GOT3 (cell line): Measurements from ENCODE around the gene ZNF280B.
"Not testable (repeated sequence)": the region's sequence is repeated elsewhere in the genome, so short reads cannot be mapped to it uniquely, and the experiment has no call there.

Source experiments
- DNase-seq: peaks from one replicate; lab custom pipeline; 2025; ENCODE audit warnings: mixed read lengths; lab: John Stamatoyannopoulos, UW

ZNF280B gene

GRCh38 chr22:22535662-22536061 is 27.1 kb upstream of the ZNF280B start:
- no peak for DNase-seq

- no peak for DNase-seq
Observed at GRCh38 chr22:22534604-22535415, 26.3 kb upstream of the ZNF280B start.

- DNase-seq = no peak
Observed at GRCh38 chr22:22533863-22534262, 25.3 kb upstream of the ZNF280B start.

- no peak for DNase-seq
Observed at GRCh38 chr22:22533417-22533816, 24.9 kb upstream of the ZNF280B start.

GRCh38 chr22:22532547-22533071 is 24.1 kb upstream of the ZNF280B start:
- not testable (repeated sequence) for DNase-seq

GRCh38 chr22:22531770-22532546 is 23.4 kb upstream of the ZNF280B start:
- DNase-seq = no peak

GRCh38 chr22:22528780-22529179 is 20.2 kb upstream of the ZNF280B start:
- no peak for DNase-seq

GRCh38 chr22:22527312-22527711 is 18.8 kb upstream of the ZNF280B start:
- DNase-seq = no peak

GRCh38 chr22:22526125-22526912 is 17.8 kb upstream of the ZNF280B start:
- no peak for DNase-seq

GRCh38 chr22:22523494-22523893 is 15.0 kb upstream of the ZNF280B start:
- DNase-seq = no peak

GRCh38 chr22:22521631-22522030 is 13.1 kb upstream of the ZNF280B start:
- DNase-seq = no peak

- no peak for DNase-seq
Observed at GRCh38 chr22:22520667-22521602, 12.4 kb upstream of the ZNF280B start.

GRCh38 chr22:22520020-22520656 is 11.6 kb upstream of the ZNF280B start, which contains the start of gene ZNF280A:
TSS of gene ZNF280A (minus strand) at chr22:22520270. CDS start at chr22:22515630, 4,640 bp downstream.
- DNase-seq = peak; percentile 7

- no peak for DNase-seq
Observed at GRCh38 chr22:22519591-22519990, 11.0 kb upstream of the ZNF280B start.

GRCh38 chr22:22516992-22517391 is 8.4 kb upstream of the ZNF280B start:
- DNase-seq = no peak

- no peak for DNase-seq
Observed at GRCh38 chr22:22515890-22516289, 7.3 kb upstream of the ZNF280B start.

GRCh38 chr22:22514431-22514830 is 5.9 kb upstream of the ZNF280B start:
- DNase-seq = not testable (repeated sequence)

- no peak for DNase-seq
Observed at GRCh38 chr22:22513619-22514018, 5.1 kb upstream of the ZNF280B start.

GRCh38 chr22:22512951-22513350 is 4.4 kb upstream of the ZNF280B start:
- DNase-seq = no peak

GRCh38 chr22:22510833-22511232 is 2.3 kb upstream of the ZNF280B start:
- DNase-seq = not testable (repeated sequence)
